Activated naive CD4-positive, alpha-beta T cell treated with Interleukin-2 at 50 U/mL for 16 hours (primary cell): ENCODE data around the gene MXD3.
"Not testable (repeated sequence)": the region's sequence is repeated elsewhere in the genome, so short reads cannot be mapped to it uniquely, and the experiment has no call there.

Experiments
- DNase-seq: peaks from one replicate; pipeline ENCODE4 v3.0.0-alpha.2; 2020

MXD3 gene

GRCh38 chr5:177260961-177261360 is 50.7 kb downstream of the MXD3 start:
- DNase-seq = no peak

- DNase-seq = not testable (repeated sequence)
Measured at GRCh38 chr5:177258711-177259110, 53.0 kb downstream of the MXD3 start.
